ENCODE results near the gene TRIM66. TPM values are rescaled to one million over a fixed set of nuclear protein-coding genes. Genes with fewer than 3 reads are reported as not detected.

Gene TRIM66
- total and polyA plus RNA-seq, 2 of the 8 experiments (the other 6 are each of a cell fraction or from before 2014, with no cell fraction given), result 3.1 to 3.5 TPM

DNA sequence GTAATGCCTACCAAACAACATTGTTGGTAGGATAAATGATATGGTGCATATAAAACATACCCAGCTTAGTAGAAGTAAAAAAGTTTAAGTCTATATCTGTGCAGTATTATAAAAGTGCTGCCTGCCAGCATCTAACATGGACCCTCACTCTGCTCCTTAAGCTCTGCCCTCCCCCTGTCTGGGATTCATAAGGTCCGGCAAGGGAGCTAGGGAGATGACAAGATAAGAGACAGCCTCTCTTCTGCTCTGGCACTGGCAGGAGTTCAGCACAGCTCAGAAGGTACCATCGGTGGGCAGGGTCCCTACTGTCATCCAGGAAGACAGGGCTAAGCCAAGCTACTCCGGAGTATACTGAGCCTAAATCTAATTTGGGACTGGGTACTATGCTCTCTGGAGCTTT, 42.8 kb downstream of the TRIM66 start (continued):
- TF ChIP-seq MAFK (IDR thresholded peaks at IDR 0.05; ENCODE audit: low read depth, low read length), result no peak
- no peak for TF ChIP-seq EZH2 (IDR thresholded peaks at IDR 0.05; ENCODE audit: low read depth, low read length, severe bottlenecking)
- TF ChIP-seq NANOG (IDR thresholded peaks at IDR 0.05; ENCODE audit: insufficient read depth, low read depth, low read length, poor library complexity, severe bottlenecking), result no peak
